Lower lobe of right lung (tissue), 2 donors: ENCODE measurements around the gene ORM2. TPM values are rescaled to one million over a fixed set of nuclear protein-coding genes. Genes with fewer than 3 reads are reported as not detected.
A peak's percentile ranks its signal among the peaks of the same experiment; 100 is the strongest.

Source experiments
- ATAC-seq, 2 donors: fragments of 200-7000 bp; cut with Tn5 transposase; one replicate each; pipeline ENCODE4 v1.9.1; 2020 to 2022; ENCODE audit warnings: mild to moderate bottlenecking in 2 of 2, moderate library complexity in 2 of 2
- DNase-seq: peaks from one replicate; pipeline ENCODE4 v3.0.0-alpha.2; 2020
- H3K27ac ChIP-seq: fragments of 200-600 bp; one replicate; pipeline ENCODE4 v1.8.0; 2022
- H3K27me3 ChIP-seq: fragments of 200-600 bp; one replicate; pipeline ENCODE4 v1.8.0; 2022; ENCODE audit warnings: low read depth
- H3K36me3 ChIP-seq: fragments of 200-600 bp; one replicate; pipeline ENCODE4 v1.8.0; 2022; ENCODE audit warnings: mild to moderate bottlenecking
- H3K4me1 ChIP-seq: fragments of 200-600 bp; one replicate; pipeline ENCODE4 v1.8.0; 2022
- H3K4me3 ChIP-seq: fragments of 200-600 bp; one replicate; pipeline ENCODE4 v1.8.0; 2022; ENCODE audit warnings: mild to moderate bottlenecking
- H3K9me3 ChIP-seq: fragments of 200-600 bp; one replicate; pipeline ENCODE4 v1.8.0; 2022
- intact Hi-C: fragments of 100-400 bp; cut with DNase I; formaldehyde crosslinking; loops from one replicate; pipeline ENCODE4 v1.11.0; 2022
- total RNA-seq: library from RNA; stranded (reverse); fragmentation: NEBNext Ultra II Directional; extraction: Animal tissue kit (Norgen Biotek cat#: 25700); gene quantifications from one replicate; pipeline ENCODE4 v1.2.1, GENCODE V29; 2021
- TF ChIP-seq, protein P1 (sequence below): fragments of 200-600 bp; IDR thresholded peaks from one replicate; pipeline ENCODE4 v1.8.0; 2022; ENCODE audit warnings: antibody characterized with exemption, mild to moderate bottlenecking
- donor health status: DM: no; HTN: yes; CAD: no; lungs with severe emphysema.

The ORM2 gene
- total RNA-seq, 1 donor from 2014 or later: 3.1 TPM

DNA sequence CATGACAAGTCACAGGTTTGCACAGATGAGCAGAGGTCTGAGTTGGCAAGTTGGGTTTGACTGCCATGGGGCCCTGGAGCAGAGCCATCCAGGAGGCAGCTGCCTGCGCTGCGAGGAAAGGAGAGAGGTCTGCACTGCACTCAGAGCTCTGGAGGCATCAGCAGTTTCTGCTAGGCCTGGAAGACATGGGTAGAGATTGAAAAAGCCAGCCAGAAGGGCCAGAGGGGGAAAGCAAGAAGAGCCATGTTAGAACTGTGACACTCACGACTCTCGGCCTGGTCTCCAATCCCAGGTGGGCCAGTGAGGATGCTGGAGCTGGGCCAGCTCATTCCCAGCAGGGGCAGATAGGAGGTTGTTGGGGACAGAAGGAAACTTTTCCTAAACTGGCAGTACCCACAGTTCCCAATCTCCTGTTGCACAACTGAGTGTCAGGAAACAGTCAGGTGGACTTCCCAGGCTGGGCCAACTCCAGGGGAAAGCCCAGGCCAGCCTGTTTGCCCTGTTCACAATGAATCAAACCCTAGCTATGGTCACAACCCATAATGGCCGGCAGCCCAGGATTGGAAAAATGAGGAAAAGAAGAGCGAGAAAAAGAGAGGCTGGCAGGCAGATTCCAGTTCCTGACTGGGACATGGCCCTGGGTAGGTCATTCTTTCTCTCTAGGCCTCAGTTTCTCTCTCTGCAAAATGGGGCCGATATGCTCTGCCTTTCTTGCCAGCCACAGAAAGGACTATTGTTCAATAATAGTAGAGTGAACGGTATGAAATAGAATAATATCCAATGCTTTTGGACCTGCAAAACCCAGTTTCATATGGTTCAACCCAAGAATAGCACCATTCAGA lies 14.6 kb upstream of the ORM2 start:
- intact Hi-C loops: no loop called here
- H3K4me1 ChIP-seq: peaks cover 5% of the 10 kb centered on the region
- no peak overlapping the region for H3K27ac ChIP-seq
- H3K4me3 ChIP-seq: no peak overlapping the region
- no peaks in the 10 kb centered on the region for H3K36me3 ChIP-seq
- DNase-seq (peak; percentile 47), ATAC-seq (peak; percentile 57 to 77)
- H3K27me3 ChIP-seq: no peaks in the 10 kb centered on the region
- TF ChIP-seq, protein P1, sequence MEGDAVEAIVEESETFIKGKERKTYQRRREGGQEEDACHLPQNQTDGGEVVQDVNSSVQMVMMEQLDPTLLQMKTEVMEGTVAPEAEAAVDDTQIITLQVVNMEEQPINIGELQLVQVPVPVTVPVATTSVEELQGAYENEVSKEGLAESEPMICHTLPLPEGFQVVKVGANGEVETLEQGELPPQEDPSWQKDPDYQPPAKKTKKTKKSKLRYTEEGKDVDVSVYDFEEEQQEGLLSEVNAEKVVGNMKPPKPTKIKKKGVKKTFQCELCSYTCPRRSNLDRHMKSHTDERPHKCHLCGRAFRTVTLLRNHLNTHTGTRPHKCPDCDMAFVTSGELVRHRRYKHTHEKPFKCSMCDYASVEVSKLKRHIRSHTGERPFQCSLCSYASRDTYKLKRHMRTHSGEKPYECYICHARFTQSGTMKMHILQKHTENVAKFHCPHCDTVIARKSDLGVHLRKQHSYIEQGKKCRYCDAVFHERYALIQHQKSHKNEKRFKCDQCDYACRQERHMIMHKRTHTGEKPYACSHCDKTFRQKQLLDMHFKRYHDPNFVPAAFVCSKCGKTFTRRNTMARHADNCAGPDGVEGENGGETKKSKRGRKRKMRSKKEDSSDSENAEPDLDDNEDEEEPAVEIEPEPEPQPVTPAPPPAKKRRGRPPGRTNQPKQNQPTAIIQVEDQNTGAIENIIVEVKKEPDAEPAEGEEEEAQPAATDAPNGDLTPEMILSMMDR: no peak
- no peaks in the 10 kb centered on the region for H3K9me3 ChIP-seq

DNA sequence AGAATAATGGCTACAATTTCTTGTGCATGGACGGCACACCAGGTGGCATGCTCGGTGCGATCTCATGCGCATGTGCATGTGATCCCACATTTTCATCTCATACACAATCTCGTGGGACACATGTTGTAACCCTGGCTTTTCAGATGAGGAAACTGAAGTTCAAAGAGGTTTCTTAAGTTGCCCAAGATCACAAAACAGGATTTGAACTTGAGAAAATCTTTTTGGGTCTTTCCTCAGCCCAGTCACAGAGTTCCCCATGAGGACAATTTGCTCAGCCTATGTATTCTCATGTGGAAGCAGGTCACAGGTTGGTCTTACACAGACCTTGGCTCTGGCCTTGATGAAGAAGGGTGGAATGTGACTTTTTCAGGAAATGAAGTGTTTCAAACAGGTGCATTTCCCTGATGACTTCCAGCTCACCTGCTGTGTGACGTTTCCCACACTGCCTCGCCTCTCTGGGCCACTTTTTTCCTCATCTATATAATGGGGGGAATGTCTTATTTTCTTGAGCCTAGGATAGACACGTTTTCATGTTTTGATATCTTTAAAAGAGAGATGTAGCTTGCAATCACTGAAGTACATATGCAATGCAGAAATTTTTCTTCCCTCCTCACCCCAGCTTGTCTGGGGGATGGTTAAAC lies 13.8 kb upstream of the ORM2 start:
- Histone ChIP-seq H3K4me1 (peaks cover 5% of the 10 kb centered on the region), H3K27ac (no peak overlapping the region), H3K9me3 (no peaks in the 10 kb centered on the region), H3K27me3 (no peaks in the 10 kb centered on the region), H3K36me3 (no peaks in the 10 kb centered on the region), H3K4me3 (no peak overlapping the region)
- DNase-seq (peak; percentile 49), ATAC-seq (peak; percentile 46 to 64)
- TF ChIP-seq, protein P1: no peak
- intact Hi-C loops: no loop called here

DNA sequence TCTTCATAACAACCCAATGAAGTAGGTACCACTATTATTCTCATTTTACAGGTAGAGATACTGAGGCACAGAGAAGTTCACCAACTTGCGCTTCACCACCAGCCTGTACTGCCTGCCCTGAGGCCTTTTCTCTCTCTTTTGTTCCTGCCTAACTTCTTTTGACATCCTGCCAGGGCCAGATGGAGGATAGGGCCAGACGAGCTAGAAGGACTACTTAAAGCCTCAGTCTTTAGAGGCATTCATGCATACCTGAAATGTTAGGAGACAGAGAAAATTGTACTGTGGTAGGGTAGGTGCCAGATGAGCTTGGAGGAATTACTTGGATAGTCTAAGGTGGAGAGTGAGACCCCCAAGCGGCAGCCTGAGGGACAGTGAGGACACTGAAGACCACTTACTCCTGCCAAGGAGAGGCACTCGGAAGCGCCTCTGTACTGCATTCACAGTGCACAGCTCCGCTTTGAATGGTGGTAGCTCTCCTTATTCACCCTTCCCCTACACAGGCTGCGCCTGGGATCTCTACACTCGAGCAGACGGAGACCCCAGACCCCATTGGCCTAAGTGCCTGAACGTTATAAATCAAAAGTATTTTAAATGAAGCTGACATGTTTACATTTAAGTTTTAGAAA lies 13.0 kb upstream of the ORM2 start:
- H3K9me3 ChIP-seq: no peaks in the 10 kb centered on the region
- H3K4me3 ChIP-seq: no peak overlapping the region
- H3K36me3 ChIP-seq: no peaks in the 10 kb centered on the region
- H3K4me1 ChIP-seq: peaks cover 5% of the 10 kb centered on the region
- no peaks in the 10 kb centered on the region for H3K27me3 ChIP-seq
- no peak for ATAC-seq
- no peak for DNase-seq
- H3K27ac ChIP-seq: no peak overlapping the region
- TF ChIP-seq, protein P1: no peak
- intact Hi-C loops: no loop called here

DNA sequence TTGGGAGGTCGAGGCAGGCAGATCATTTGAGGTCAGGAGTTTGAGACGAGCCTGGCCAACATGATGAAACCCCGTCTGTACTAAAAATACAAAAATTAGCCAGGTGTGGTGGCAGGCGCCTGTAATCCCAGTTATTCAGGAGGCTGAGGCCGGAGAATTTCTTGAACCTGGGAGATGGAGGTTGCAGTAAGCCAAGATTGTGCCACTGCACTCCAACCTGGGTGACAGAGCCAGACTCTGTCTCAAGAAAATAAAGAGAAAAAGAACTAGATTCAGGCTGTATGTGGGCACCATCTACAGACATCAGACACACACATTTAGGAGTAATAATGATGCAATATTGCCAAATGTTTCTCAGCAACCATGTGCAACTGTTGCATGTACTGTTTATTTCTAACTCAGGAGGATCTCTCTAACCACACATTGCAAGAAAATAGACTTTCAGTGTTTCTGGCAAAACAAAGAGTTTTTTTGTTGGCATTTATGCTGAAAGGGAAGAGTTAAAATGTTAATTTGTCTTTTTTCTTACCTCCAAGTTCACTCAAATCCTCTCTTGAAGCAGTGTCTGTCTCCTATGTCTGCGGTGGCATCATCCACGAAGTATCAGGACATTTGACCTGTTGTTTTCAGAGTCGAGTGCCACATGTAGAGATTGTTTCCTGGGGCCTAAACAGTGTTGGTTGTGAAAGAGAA lies 11.9 kb upstream of the ORM2 start:
- H3K36me3 ChIP-seq: no peaks in the 10 kb centered on the region
- TF ChIP-seq, protein P1: no peak
- DNase-seq (no peak), ATAC-seq (no peak)
- no peak overlapping the region for H3K27ac ChIP-seq
- no peak overlapping the region for H3K4me3 ChIP-seq
- no peaks in the 10 kb centered on the region for H3K9me3 ChIP-seq
- intact Hi-C loops: no loop called here
- H3K27me3 ChIP-seq: no peaks in the 10 kb centered on the region
- H3K4me1 ChIP-seq: peaks cover 5% of the 10 kb centered on the region

DNA sequence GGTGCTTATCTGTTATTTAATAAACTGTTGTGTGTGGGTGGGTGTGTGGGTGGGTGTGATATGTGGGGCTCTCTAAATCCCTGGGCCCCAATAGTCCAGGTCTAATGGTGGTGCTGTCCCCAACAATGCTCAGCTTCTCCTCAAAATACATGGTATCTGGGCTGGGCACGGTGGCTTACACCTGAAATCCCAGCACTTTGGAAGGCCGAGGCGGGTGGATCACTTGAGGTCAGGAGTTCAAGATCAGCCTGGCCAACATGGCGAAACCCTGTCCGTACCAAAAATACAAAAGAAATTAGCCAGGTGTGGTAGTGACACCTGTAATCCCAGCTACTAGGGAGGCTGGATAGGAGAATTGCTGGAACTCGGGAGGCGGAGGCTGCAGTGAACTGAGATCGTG lies 11.3 kb upstream of the ORM2 start:
- no peak overlapping the region for H3K4me3 ChIP-seq
- peaks cover 5% of the 10 kb centered on the region for H3K4me1 ChIP-seq
- H3K27ac ChIP-seq: no peak overlapping the region
- H3K27me3 ChIP-seq: no peaks in the 10 kb centered on the region
- intact Hi-C loops: no loop called here
- H3K36me3 ChIP-seq: no peaks in the 10 kb centered on the region
- no peaks in the 10 kb centered on the region for H3K9me3 ChIP-seq
- TF ChIP-seq, protein P1: no peak
- DNase-seq (no peak), ATAC-seq (no peak)
